HG02571 (cell line): ENCODE results near the gene SMARCAL1.

Source experiments
- ATAC-seq: cut with Tn5 transposase; IDR thresholded peaks from one replicate; pipeline ENCODE4 v1.9.1; 2021; ENCODE audit warnings: mild to moderate bottlenecking, moderate library complexity; ENCODE audit not compliant: unreplicated experiment

SMARCAL1 gene

GRCh38 chr2:216526939-216527338 is 114.7 kb downstream of the SMARCAL1 start:
- ATAC-seq: no peak

- ATAC-seq: no peak
Observed at GRCh38 chr2:216527600-216527999, 115.3 kb downstream of the SMARCAL1 start.

- no peak for ATAC-seq
Observed at GRCh38 chr2:216532562-216532961, 120.3 kb downstream of the SMARCAL1 start.
